Mesothelial cell of epicardium (in vitro differentiated cells): ENCODE data around the gene MATN4. TPM values are rescaled to one million over a fixed set of nuclear protein-coding genes. Genes with fewer than 3 reads are reported as not detected.

Experiments used
- DNase-seq, 2 experiments: peaks; one replicate each; pipeline ENCODE4 v3.0.0; 2021; ENCODE audit warnings: low spot score in 2 of 2; ENCODE audit not compliant: unreplicated experiment in 2 of 2
- H3K27ac Mint-ChIP-seq: 2 replicates; pipeline ENCODE4 v1.8.0; 2021; ENCODE audit warnings: mixed read lengths
- H3K27me3 Mint-ChIP-seq: 2 replicates; pipeline ENCODE4 v1.8.0; 2021; ENCODE audit warnings: low read depth, mixed read lengths
- H3K36me3 Mint-ChIP-seq: 2 replicates; pipeline ENCODE4 v1.8.0; 2021; ENCODE audit warnings: mixed read lengths
- H3K4me1 Mint-ChIP-seq: 2 replicates; pipeline ENCODE4 v1.8.0; 2021; ENCODE audit warnings: mixed read lengths
- H3K4me3 Mint-ChIP-seq: 2 replicates; pipeline ENCODE4 v1.8.0; 2021; ENCODE audit warnings: mild to moderate bottlenecking, moderate library complexity, mixed read lengths
- H3K9me3 Mint-ChIP-seq: 2 replicates; pipeline ENCODE4 v1.8.0; 2021; ENCODE audit warnings: mixed read lengths
- total RNA-seq: library from RNA; stranded (reverse); gene quantifications from 3 replicates; pipeline ENCODE4 v1.2.1, GENCODE V29; 2021
- TF ChIP-seq, protein P1 (sequence below): fragments of 200-600 bp; sonication (generic); IDR thresholded peaks from one replicate; pipeline ENCODE4 v1.5.0; 2021; ENCODE audit warnings: antibody characterized with exemption; ENCODE audit not compliant: unreplicated experiment

The MATN4 gene
- total RNA-seq, 1 donor from 2014 or later, result not detected

DNA sequence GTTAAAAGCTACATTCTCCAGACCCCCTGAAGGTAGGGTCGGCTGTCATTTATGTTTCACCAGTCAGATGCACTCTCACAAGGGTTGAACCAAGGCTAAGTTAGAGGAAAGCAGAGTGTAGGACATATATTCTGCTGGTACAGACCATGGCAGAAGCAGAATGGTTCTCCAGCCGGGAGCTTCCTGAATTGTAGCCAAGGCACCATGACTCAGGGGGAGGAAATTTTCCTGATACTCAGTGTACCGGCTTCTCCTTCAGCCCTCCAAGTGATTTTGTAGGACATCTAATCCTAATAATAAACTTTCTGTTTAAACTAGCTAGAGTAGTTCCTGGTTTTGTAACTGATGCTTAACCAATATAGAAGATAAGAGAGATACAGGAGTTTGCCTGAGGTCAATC is 39.6 kb downstream of the MATN4 start:
- Mint-ChIP-seq H3K27ac (no peak overlapping the region), H3K36me3 (no peaks in the 10 kb centered on the region), H3K27me3 (peaks cover 41% of the 10 kb centered on the region), H3K9me3 (no peaks in the 10 kb centered on the region), H3K4me3 (no peak overlapping the region), H3K4me1 (no peaks in the 10 kb centered on the region)
- TF ChIP-seq, protein P1, sequence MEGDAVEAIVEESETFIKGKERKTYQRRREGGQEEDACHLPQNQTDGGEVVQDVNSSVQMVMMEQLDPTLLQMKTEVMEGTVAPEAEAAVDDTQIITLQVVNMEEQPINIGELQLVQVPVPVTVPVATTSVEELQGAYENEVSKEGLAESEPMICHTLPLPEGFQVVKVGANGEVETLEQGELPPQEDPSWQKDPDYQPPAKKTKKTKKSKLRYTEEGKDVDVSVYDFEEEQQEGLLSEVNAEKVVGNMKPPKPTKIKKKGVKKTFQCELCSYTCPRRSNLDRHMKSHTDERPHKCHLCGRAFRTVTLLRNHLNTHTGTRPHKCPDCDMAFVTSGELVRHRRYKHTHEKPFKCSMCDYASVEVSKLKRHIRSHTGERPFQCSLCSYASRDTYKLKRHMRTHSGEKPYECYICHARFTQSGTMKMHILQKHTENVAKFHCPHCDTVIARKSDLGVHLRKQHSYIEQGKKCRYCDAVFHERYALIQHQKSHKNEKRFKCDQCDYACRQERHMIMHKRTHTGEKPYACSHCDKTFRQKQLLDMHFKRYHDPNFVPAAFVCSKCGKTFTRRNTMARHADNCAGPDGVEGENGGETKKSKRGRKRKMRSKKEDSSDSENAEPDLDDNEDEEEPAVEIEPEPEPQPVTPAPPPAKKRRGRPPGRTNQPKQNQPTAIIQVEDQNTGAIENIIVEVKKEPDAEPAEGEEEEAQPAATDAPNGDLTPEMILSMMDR, result no peak
- DNase-seq, result no peak

- TF ChIP-seq, protein P1, result no peak
- Mint-ChIP-seq H3K27ac (no peak overlapping the region), H3K27me3 (peaks cover 47% of the 10 kb centered on the region), H3K9me3 (no peaks in the 10 kb centered on the region), H3K4me1 (no peaks in the 10 kb centered on the region), H3K4me3 (no peak overlapping the region), H3K36me3 (no peaks in the 10 kb centered on the region)
- DNase-seq, result no peak
These were observed 41.1 kb downstream of the MATN4 start for GRCh38 chr20:45266977-45267376.

DNA sequence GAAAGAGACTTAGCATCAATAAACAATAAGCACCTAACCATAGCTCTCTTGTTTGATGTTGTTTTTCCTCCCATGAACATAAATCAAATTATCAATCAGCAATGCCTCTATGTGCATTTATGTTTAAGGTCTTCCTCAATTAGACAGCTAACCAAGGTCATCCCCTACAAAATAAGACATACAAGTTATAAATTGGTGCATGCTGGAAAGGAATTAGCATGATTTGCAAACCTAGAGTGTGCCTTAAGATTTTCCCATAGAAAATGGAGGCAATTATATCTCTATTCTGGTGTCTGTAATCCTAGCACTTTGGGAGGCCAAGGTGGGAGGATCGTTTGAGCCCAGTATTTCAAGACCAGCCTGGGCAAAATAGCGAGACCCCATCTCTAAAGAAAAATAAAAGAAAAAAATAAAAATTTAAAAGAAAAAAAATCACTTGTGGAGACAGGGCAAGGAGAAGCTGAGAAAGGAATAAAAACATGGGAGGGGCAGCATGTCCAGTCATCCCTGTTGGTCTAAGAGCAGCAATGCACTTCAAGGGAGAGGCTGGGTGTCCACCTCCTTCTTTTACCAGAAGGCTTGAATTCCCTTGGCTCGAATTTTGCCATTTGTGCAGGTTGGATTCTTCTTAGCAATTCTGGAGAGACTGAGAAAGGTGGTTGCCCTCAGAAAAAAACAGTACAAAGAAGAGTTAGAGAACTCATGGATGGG is 44.4 kb downstream of the MATN4 start:
- Mint-ChIP-seq H3K27me3 (peaks cover 55% of the 10 kb centered on the region), H3K4me1 (no peaks in the 10 kb centered on the region), H3K36me3 (no peaks in the 10 kb centered on the region), H3K27ac (no peak overlapping the region), H3K9me3 (no peaks in the 10 kb centered on the region), H3K4me3 (no peak overlapping the region)
- TF ChIP-seq, protein P1, result no peak
- DNase-seq, result no peak

- Mint-ChIP-seq H3K4me1 (no peaks in the 10 kb centered on the region), H3K27ac (no peak overlapping the region), H3K36me3 (no peaks in the 10 kb centered on the region), H3K27me3 (peaks cover 44% of the 10 kb centered on the region), H3K9me3 (no peaks in the 10 kb centered on the region), H3K4me3 (no peak overlapping the region)
- TF ChIP-seq, protein P1, result no peak
- DNase-seq, result no peak
These were observed 49.4 kb downstream of the MATN4 start for GRCh38 chr20:45258664-45259063.

DNA sequence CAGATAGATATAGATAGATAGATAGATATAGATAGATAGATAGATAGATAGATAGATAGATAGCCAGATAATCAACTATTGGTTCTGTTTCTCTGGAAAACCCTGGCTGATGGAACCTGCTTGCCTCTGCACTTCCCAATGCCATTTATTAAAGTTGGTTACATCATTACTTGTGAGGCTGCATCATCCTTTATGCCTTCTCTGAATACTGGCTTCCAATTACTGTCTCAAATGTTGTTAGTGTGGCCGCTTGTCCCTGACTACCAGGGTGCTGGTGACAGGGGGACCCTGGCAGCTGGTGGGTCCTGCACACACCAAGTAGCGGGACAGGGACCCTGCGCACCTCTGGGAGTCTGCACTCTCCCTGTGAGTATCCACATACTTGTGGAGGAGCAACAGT is 49.8 kb downstream of the MATN4 start:
- TF ChIP-seq, protein P1, result no peak
- H3K36me3 Mint-ChIP-seq, result no peaks in the 10 kb centered on the region
- no peak overlapping the region for H3K4me3 Mint-ChIP-seq
- H3K4me1 Mint-ChIP-seq, result no peaks in the 10 kb centered on the region
- no peak for DNase-seq
- no peak overlapping the region for H3K27ac Mint-ChIP-seq
- H3K27me3 Mint-ChIP-seq, result peaks cover 48% of the 10 kb centered on the region
- no peaks in the 10 kb centered on the region for H3K9me3 Mint-ChIP-seq

DNA sequence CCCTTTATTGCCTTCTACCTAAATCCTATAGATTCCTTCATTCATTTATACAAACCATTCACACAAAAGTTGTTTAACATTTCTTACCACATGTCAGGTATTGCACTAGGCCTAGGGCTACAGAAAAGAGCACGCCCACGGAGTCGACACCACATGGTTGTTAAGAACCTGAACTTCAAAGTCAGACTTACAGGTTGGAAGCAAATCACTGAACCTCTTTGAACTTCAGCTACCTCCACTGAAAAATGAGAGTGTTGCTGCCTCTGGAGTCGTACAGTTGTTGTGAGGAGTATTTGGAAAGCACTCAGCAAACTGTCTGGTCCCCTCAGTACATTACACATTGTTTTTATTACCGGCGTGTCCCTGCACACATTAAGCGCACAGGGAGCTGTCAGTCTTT is 50.4 kb downstream of the MATN4 start:
- Mint-ChIP-seq H3K27me3 (peaks cover 48% of the 10 kb centered on the region), H3K36me3 (no peaks in the 10 kb centered on the region), H3K9me3 (no peaks in the 10 kb centered on the region), H3K4me3 (no peak overlapping the region), H3K4me1 (no peaks in the 10 kb centered on the region), H3K27ac (no peak overlapping the region)
- TF ChIP-seq, protein P1, result no peak
- no peak for DNase-seq
